GM19099 (cell line): Measurements from ENCODE around the gene DGCR6.

Experiments used
- POLR2A ChIP-seq: IDR thresholded peaks from 3 replicates; pipeline ENCODE4 v1.6.1; 2011; ENCODE audit warnings: low read depth; ENCODE audit not compliant: insufficient read length; ENCODE audit errors: extremely low read depth

The DGCR6 gene

GRCh38 chr22:18905540-18906409 lies at the start of gene DGCR6:
Gene DGCR6, plus strand, starts transcription at chr22:18906320. Its CDS starts 55 bp downstream, at chr22:18906375.
- no peak for TF ChIP-seq POLR2A

DNA sequence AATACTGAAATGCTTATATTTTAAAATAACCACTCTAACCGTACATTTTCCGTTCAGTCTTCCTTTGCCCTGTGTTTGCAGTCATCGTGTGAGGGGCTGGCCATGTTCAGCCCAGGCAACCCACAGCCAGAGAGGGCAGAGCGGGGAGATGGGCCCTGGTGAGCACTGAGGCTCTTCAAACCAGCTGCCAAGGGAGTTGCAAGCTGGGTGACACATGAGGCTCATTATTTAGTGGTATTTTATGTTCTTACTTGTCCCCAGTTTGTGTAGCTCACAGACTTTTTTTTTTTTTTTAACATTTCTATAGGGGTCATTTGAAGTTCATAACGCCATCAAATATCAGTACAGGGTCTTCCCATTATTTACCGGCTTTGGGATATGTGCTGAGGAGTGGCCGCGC lies 18.0 kb upstream of the DGCR6 start:
- no peak for TF ChIP-seq POLR2A

GRCh38 chr22:18906896-18907295 lies 776 bp downstream of the DGCR6 start:
- no peak for TF ChIP-seq POLR2A

DNA sequence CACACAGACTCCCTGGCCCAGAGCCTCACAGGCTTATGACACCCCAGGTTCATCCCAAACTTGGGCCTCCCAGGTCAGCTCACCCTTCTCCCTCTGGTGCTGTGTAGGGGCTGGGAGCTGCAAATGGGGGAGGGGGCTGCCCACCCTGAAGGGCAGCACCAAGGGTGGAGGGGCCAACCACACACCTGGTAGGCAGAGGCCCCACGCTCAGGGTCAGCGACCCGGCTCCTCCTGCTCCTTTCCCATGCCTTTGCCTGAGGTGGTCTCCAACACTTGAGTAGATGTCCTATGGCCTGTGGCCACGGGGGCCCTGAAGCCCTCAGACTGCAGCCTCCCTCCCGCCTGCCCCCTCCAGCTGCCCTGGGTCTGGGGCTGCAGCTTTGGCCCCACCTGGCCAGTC lies 3.4 kb downstream of the DGCR6 start:
- TF ChIP-seq POLR2A: no peak

- no peak for TF ChIP-seq POLR2A
These were observed 19.4 kb downstream of the DGCR6 start for GRCh38 chr22:18925368-18926064.

DNA sequence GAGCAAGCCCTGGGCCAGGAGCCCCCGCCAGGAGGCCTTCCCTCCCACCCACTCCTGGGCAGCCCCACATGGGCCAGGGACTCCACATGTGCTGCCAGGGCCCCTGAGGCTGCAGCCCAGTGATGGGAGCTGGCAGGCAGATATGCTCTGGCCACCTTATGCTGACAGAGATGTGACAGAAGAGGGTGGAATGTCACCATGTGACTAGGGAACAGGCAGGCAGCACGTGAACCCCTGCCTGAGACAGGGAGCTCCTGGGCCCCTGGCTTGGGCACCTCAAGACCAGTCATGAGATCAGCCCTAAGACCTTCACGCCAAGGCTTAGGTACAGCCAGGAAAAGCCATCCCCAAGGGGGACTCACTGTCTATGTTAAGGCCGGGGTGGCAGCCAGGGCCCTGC lies 20.9 kb downstream of the DGCR6 start:
- TF ChIP-seq POLR2A: no peak

DNA sequence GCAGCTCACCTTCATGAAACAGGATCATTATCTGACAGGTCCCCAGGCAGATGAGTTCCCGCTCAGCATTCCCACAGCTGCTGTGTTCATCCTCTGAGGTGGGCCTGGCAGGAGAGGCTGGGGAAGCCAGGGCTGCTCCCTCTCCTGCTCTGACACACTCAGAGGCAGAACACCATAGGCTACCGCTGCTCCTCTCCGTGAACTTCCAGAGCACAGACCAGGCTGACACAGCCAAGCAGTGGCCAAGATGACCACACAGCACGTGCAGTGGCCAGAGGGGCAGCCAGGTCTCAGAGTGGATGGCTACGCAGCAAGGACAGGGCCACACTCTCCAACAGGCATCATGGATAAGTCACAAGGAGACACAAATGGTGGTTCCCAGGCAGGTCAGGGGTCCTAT lies 21.5 kb downstream of the DGCR6 start:
- no peak for TF ChIP-seq POLR2A

DNA sequence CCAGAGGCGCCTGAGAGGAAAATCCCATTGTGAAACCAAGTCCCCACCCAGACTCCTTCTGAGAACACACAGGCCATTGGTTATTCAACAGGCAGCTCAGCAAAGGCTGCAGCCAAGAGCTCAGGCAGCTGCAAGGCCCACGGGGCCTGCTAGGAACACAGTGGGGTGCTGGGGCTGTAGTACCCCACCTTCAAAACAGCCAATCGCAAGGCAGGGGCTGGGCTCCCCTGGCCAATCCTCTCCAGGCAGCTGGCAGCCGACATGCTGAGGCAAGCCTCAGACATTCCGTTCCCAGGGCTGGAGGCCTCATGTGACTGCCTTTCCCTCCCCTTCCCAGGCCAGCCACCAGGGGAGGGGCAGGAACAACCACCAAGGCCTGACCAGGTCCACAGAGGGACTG lies 23.3 kb downstream of the DGCR6 start:
- TF ChIP-seq POLR2A: no peak

DNA sequence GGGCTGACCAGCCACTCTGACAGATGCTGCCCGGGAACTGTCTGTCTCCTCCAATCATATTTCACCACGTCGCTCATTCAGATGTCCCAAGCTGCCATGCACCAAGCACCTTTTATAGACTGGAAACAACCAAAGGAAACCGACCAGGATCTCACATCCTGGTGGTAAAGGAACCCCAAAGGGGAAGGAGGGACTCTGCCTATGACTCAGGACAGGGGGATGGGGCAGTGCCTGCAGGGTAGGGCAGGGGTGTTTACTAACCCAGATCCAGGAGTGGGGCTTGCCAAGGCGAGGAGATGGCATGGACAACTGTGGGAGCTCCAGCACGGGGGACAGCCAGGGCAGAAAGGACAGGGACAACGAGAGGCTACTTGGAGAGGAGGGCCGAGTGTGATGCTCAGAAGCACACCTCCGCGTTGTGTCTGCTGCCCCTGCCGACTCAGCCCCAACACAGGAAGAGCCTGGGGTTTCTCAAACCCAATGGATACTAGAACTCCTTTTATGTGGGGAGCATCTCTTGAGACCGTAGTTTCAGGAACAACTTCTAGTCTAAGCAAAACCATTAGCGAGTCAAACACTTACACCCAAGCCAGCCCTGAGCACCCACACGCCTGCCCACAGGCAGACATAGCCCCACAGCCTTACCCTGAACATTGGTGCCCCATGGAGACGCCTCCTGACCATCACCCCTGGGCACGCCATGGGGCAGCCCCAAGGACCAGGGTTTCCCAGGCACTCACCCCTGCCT lies 26.0 kb downstream of the DGCR6 start:
- no peak for TF ChIP-seq POLR2A

GRCh38 chr22:18933914-18934313 lies 27.8 kb downstream of the DGCR6 start:
- TF ChIP-seq POLR2A: no peak

DNA sequence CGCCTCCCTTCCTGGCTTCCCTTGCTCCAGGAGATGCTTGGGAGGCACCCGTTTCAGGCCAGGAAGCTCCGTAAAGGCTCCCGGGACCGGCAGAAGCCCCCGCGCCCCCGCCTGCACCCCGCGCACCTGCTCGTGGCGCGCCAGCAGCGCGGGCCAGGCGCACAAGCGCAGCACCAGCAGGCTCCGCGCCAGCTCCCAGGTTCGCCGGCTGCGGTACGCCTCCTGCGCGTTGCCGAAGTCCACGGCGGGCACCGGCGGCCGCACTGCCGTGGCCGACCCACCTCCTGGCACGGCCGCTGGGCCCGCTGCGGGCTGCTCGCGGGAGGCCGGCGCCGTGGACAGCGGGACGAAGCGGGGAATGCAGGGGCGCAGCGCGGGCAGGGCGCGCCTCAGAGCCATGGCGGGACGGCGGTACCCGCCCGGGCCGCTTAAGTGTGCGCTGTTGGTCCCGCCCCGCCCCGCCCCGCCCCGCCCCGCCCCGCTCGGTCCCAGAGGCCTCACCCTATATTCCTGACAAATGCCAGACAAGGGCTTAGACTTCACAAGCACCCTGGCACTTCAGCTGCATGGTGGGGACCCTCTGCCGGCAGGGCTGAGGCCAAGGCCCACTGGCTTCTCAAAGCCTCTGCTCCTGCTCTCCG lies 29.9 kb downstream of the DGCR6 start, which contains the start of gene PRODH:
Gene PRODH (minus strand): TSS at position 405 of the 641 bp plus-strand sequence. CDS start 6 bp downstream, at position 399.
- TF ChIP-seq POLR2A: no peak

DNA sequence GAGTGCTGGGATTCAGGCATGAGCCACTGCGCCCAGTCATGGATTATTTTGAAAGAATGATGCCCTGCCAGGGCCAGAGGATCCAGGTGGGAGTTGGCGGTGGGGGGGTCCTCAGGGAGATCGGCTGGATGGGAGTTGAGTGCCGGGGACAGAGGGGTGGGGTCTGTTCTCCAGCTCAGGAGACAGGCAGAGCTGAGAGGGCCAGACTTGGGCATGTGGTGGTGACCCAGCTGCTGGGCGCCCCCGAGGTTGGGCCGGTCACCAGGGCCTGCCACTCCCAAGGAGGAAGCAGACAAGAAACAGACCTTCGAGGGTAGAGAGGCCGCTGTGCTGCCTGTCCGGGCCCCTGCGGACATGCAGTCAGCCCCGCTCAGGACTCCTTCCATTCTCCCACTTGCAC lies 41.8 kb downstream of the DGCR6 start:
- TF ChIP-seq POLR2A: no peak

GRCh38 chr22:18950141-18950540 lies 44.0 kb downstream of the DGCR6 start:
- no peak for TF ChIP-seq POLR2A

- no peak for TF ChIP-seq POLR2A
These were observed 45.9 kb downstream of the DGCR6 start for GRCh38 chr22:18952022-18952421.
